Dermis microvascular lymphatic vessel endothelial cell (primary cell): ENCODE measurements around the gene FBXO9. TPM values are rescaled to one million over a fixed set of nuclear protein-coding genes. Genes with fewer than 3 reads are reported as not detected.

Source experiments
- DNase-seq, 2 donors: peaks; one replicate each; pipeline versions ENCODE4 v3.0.0 to v3.0.0-alpha.2; 2010; ENCODE audit warnings: low read depth in 2 of 2
- total RNA-seq: library from RNA; depleted of rRNA; stranded (reverse); fragments of >200 nt; gene quantifications from 2 replicates; pipeline ENCODE4 v1.2.1, GENCODE V29; 2014

Gene FBXO9
- total RNA-seq: 18.9 and 33.1 TPM in 2 replicates

DNA sequence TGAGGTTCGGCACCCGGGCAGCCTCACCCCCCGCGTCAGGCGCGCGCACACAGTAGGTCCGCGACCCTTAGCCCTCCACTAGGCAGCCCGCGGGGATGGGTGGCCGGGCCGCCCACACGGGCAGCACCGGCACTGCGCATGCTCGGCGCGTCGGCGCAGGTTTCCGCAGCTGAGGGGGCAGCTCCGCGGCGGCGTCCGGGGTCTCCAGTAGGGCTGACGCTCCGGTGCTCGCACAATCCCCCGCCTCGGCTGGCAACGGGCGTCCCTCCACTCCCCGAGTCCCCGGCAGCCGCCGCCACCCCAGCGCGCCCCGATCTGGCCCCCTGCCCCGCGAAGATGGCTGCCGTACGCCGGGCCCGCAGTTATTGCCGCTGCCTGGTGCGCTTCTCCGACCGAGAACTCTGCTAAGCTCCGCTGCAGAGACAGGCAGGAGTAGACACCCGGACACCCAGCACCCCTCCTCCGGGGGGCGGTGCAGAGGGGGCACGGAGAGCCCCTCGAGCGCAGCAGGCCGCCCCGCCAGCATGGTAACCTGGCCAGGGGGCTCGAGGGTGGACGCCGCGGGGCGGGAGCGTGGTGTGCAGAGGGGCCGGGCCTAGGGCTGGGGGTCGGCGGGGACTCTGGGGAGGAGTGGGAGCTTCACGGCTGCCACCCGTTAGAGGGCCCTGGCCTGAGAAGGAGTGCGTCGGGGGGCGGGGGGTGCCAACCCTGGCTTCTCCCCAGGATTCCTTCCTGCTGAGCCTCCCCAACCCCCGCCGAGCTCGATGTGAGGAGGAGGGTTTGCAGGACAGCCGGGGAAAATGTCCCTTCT lies at the start of gene FBXO9:
Gene FBXO9 (plus strand): TSS at position 139 of the 811 bp plus-strand sequence. CDS start 386 bp downstream, at position 525.
- peak in 1 of 2 donors; percentile 70 for DNase-seq

DNA sequence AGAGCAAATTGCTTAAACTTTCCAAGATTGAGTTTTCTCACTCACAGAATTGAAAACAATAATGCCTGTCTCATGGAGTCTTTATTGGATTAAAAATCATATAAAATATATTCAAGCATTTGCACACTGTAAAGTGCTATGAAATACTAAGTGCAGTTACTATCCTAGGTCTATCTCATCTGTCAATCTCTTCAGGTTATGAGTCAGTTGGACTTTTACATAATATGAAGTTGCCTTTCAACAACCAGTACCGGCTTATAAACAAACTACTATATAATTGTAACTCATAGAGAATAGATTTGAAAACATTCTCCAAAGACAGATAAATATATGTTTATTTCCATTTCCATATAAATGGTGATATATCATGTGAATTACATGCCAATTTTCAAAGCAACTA lies 49.7 kb upstream of the FBXO9 start:
- no peak for DNase-seq

DNA sequence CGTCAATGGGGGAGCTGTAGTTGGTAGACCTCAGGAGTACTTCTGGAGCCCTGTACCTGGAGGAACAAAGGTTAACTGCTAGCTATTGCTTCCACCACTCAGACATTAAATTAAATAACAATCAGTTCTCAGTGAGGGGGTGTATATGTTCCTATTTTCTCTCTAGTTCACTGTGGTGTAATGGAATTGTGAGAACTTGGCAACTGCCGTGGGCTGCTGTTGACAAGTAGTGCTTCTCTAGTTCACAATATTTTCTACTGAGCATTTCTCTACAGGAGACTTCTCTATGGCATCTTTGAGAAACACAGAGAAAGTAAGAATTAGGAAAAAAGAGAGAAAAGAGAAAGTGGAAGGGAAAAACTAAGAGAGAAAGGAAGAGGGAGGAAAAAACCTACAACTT lies 46.8 kb upstream of the FBXO9 start:
- DNase-seq: no peak

DNA sequence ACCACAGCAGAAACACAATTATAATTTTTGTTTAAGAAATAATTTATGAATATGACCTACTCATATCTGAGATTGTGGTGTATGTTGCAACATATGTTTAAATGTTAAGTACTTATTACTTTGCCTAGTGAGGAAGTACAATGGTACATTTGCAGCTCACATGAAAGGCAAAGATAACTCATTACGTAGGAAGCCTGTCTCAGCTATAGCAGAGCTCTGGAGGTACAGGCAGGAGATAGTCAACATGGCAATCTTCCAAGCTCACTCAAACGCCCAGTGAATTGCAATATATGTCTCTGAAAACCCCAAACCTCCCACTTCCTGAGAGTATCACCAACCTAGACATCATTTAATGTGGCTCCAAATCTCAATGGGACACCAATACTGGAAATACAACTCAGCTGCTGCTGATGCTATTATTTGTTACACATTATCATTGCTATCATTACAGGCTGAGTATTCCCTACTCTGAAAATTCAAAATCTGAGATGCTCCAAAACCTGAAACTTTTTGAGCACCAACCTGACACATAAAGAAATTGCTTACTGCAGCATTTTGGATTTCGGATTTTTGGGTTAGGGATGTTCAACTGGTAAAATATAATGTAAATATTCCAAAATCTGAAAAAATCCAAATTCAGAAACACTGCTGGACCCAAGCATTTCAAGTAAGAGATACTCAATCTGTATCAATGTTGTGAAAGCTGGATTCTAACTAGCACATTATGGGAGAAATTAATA lies 45.0 kb upstream of the FBXO9 start:
- DNase-seq: no peak

DNA sequence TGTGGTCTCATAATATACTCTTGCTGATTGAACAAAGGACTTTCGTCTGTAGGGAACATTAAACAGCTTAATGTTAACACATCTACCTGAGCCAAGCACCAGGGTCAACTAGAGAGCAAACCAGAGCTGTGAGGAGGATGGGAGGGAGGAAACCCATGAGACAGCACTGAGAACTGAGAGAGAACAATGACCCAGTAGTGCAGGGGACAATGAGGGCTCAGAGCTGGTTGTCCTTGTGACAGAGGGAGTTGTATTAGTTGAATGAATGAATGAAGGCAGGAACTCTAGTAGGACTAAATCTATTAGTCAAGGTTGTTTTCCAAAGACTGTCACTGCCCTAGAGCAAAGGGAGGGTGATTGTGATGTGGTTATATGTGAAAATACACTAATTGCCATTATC lies 41.9 kb upstream of the FBXO9 start:
- no peak for DNase-seq

DNA sequence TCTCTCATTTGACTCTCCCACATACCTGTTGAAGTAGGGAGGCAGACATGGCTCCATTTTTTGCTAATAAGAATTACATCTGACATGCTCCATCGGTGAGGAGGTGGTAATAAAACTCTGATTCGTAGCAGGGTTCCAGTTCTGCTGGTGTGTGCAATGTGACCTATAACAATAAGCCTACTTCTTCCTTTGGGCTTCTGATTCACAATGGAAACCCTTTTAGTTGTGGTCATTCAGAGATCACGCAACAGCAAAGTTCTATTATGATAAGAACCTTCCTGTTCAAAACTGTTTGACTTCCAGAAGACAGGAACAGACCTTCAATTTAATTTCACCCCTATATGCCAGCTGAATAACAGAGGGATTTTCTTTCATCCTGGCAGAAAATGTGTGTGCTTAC lies 38.7 kb upstream of the FBXO9 start:
- DNase-seq: no peak

DNA sequence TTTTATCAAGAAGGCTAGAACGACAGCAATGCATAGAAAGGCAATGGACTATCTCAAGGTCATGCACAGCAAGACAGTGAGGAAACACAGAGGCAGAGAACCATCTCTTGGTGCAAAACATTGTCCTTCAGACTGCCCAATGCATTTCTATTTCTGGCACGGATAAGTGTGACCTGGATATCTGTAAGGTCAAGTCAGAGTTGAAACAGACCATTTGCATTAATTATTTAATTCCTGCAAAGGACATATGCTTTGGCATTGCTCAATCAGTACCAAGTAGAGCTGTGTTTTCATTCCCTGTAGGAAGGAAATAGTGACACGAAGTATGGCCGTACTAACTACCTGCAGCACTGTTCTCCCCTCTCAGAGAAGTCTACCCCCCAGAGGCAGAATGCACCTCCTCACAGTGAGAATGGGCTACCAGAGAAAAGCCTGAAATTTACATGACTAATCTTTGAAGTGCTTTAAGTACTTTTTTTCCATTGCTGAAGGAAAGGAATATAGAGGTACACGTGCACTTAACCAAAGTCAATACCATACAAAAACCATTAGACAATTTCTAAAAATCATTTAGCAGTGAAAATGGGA lies 38.0 kb upstream of the FBXO9 start:
- no peak for DNase-seq

DNA sequence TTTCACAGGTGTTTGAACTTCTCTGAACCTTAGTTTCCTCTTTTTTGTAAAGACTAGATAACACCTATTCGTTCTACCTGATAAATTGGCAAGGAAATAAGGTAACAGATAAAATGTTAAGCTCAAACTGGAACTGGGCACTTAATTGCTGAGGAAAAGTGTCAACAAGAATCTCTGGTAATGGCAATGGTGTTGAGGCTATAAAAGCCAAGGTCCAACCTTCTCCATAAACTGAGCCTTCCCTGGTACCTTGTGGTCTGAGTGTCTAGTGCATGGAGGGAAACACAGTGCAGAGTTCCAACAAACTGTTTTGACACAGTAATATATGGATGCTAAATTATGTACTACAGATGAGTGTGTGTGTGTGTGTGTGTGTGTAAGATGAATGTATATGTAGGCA lies 36.7 kb upstream of the FBXO9 start:
- DNase-seq: no peak

DNA sequence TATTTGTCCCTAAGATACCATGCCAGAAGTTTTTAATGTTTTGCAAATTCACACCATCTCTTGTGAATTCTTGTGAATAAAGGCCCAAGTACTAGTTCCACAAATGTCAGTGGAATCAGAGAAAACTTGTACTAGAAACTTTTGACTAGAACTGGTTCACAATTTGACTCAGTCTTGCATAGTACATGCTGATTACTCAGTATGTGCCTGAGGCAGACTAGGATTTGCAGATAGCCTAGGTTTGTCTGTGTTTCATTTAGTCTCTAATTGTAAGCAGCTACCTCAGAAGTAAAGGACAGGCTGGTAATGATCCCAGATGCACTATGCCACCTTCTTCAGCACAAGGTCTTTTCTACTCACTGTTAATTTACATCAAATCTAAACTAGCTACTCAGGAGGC lies 35.9 kb upstream of the FBXO9 start:
- DNase-seq: no peak

DNA sequence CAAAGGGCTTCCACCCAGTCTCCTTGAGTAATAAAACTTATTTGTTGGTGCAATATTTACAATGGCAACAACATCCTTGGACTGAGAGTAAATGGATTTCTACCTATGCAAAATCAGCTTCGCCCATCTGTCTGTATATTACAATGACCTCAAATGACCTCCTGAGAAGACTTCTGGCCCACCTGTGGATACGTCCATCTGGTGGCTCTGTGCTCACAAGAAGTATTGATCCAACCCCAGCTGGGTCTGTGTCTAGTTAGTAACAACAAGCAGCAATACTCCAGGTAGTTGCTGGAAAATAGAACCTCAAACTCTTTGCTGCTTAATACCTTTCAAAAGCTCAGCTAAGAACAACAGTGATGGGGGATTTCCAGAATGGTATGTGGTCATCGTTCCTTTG lies 35.4 kb upstream of the FBXO9 start:
- no peak for DNase-seq

DNA sequence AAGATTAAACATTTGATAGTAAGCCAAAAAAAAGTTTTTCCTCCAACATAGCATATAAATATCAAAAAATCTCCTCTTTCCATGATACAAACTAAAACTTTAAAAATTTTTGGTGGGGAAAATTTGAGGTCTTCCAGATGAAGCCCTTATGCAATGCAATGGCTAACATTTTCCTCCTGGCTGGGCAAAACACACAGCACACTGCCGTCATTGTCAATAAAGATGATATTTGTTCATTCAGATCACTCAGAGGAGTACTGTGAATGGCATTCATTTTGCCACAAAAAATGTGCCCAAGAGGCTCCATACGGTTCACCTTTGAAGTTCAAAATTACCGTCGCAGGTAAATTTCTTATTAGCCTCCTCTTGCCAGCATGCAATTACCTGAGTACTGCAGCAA lies 33.9 kb upstream of the FBXO9 start:
- DNase-seq: no peak

DNA sequence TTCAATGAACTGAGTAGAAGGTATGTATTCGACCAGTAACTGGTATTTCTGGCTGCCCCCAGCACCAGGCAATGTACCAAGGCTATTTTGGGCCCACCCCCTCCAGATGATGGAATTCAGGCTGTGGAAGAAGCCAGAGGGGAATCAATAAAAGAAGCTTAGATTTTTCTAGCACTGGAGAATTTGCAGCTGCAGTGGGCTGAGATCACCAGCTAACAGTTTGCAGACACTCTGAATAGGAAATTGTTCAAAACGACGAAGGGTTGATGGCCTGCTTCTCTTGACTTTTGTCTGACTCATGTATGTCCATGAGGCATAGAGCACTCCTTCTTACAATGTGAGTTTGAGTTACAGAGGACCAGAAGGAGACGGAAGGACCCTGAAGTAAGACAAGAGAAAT lies 32.4 kb upstream of the FBXO9 start:
- DNase-seq: peak in 1 of 2 donors; percentile 26

DNA sequence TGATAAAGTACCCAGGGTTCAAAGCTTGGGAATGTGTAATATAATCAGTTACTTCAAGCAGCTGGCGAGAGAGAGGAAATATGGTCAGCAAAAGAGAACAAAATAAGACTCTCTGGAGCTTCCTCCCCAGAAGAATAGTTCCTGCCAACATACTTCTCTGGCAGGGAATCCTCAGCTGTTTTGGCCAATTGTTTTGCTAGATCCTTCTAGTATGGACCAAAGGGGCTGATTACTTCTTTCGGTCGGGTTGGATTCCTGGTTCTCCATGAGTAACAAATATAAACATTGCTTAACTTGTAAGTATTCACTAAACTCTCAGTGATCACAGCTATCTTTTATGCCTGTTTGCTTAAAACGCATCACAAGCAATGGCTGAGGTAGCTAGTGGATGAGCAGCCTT lies 31.4 kb upstream of the FBXO9 start:
- peak in 1 of 2 donors; percentile 55 for DNase-seq

DNA sequence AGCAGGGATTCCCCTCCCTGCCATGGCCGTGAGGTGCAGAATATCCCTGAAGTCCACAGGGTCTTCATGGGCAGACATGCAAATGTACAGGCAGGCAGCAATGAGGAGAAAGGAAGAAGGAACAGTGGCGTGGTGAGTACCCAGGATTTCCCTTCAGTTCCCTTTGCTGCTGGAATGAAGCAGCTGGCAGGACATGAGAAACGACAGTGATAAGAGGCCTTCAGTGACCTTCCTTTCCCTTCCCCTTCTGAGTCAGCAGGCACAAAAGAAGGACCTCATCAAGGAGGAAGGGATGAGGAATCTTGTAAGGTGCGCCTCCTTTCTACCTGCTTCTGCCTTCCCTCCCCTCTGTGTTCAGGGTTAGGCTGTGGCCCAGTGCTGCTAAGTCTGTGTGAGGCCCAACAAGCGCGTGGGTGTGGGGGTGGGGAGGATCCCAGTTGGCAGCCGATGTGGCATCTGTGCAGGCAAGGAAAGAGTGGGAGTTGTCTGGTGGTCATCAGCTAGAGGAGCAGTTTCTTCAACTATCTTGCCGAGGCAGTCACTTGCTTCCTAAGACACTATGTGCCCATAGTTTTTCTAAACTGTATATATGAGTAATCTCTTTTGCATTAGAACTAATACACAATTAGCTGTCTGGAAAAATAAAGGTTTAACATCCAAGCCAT lies 29.5 kb upstream of the FBXO9 start:
- peak in 1 of 2 donors; percentile 29 for DNase-seq

DNA sequence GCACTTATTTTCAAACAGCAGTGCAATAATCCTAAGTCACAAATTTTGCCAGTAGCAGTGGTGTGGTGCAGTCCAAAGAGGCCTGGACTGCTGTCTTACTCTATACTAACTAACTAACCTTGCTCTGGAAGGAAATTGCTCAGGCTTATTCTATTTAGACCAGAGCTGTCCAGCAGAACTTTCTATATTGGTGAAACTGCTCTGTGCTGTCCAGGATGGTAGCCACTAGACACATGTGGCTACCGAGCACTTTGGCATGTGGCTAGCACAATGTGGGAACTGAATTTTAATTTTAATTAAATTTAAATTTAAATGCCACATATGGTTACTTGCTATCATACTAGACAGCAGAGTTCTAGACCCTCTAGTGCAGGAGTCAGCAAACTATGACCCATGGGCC lies 27.1 kb upstream of the FBXO9 start:
- DNase-seq: no peak

DNA sequence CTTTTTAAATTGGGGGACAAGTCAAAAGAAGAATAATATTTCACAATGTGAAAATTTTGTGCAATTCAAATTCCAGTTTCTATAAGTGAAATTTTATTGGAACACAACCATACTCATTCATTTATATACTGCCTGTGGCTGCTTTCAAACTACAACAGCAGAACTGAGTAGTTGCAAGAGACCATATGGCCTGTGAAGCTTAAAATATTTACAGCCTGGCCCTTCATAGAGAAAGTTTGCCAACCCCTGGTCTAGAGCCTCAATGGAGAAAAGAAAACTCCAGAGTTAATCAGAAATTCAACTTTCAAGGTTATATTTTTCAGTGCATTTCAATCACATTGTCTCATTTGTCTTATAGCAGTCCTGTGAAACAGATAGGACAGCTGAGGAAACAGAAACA lies 26.6 kb upstream of the FBXO9 start:
- DNase-seq: no peak

DNA sequence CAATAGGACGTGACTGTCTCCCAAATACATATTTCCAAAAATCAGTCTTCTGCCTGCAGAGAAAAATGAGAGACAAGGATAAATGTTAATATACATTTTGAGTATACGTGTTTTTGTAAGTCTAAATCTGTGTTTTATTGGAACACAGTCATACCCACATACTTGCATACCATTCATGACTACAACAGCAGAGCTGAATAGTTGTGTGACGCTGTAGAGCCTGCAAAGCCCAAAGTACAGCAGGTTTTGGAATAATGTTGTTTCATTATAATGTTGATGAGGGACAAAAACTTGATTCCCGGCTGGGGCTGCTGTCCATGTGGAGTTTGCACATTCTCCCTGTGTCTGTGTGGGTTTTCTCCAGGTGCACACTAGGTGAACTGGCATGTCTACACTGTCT lies 23.8 kb upstream of the FBXO9 start:
- DNase-seq: no peak

DNA sequence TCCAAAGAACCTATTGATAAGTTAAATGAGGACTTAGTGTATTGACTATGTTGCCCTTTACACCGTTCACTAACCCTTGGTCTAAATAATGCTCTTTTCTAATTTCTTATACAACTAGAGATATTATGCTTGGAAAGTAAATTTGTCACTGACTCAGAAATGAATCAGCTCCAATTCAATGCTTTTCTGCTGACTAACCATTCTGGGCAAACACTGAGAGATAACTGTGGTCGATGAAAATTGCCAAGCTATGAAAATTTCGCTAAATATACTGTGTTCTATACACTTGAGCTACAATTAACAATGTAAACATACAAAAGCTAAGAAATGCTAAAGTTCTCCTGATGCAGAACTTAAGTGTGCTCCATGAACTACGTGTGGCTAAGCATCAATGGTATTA lies 23.1 kb upstream of the FBXO9 start:
- DNase-seq: peak in 1 of 2 donors; percentile 43

DNA sequence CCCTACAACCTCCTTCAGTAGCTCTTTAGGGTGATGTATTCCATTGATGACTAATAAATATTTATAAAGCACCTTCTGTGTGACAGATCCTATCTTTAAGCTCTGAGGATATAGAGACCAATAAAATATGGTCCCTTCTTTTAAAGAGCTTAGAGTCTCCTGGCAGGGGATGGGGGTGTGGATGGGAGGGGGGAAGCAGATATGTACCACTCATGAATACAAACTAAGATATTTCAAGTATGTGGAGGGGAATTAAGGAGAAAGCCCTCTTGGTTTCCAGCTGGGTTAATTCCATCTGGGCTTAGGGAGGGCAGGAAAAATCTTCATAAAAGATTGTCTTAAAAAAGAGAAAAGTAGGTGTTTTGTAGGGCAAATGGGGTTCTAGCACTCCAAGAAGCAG lies 21.6 kb upstream of the FBXO9 start:
- no peak for DNase-seq

DNA sequence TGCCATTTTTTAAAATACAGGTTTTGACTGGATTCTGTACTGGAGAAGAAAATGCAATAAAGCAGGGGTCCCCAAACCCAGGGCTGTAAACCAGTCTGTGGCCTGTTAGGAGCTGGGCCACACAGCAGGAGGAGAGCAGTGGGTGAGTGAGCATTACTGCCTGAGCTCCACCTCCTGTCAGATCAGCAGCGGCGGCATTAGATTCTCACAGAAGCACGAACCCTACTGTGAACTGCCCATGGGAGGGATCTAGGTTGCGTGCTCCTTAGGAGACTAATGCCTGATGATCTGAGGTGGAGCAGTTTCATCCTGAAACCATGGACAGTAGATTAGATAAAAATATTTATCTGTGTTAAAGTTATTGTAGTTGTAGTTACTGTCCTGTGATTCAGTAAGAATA lies 21.1 kb upstream of the FBXO9 start:
- no peak for DNase-seq

DNA sequence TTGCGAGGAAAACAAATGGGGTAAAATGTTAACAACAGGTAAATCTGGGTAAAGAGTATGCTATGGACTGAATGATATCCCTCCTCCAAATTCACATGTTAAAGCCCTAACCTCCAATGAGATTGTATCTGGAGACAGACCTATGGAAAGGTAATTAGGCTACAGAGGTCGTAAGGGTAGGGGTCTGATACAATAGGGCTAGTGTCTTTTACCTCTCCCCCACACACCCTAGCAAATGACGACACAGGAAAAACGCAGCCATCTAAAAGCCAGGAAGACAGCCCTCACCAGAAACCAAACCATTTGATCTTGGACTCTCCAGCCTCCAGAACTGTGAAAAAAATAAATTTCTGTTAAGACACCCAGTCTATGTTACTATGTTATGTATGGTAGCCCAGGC lies 20.6 kb upstream of the FBXO9 start:
- DNase-seq: no peak
